ENCODE results near the gene NRP1.

GRCh38 chr10:33352175-33352574 lies 17.7 kb upstream of the NRP1 start:
- TF ChIP-seq, protein P1, sequence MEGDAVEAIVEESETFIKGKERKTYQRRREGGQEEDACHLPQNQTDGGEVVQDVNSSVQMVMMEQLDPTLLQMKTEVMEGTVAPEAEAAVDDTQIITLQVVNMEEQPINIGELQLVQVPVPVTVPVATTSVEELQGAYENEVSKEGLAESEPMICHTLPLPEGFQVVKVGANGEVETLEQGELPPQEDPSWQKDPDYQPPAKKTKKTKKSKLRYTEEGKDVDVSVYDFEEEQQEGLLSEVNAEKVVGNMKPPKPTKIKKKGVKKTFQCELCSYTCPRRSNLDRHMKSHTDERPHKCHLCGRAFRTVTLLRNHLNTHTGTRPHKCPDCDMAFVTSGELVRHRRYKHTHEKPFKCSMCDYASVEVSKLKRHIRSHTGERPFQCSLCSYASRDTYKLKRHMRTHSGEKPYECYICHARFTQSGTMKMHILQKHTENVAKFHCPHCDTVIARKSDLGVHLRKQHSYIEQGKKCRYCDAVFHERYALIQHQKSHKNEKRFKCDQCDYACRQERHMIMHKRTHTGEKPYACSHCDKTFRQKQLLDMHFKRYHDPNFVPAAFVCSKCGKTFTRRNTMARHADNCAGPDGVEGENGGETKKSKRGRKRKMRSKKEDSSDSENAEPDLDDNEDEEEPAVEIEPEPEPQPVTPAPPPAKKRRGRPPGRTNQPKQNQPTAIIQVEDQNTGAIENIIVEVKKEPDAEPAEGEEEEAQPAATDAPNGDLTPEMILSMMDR (conservative IDR thresholded peaks at IDR 0.05; ENCODE audit: low read depth, low read length): no peak
- TF ChIP-seq EZH2phosphoT487 (IDR thresholded peaks at IDR 0.05; ENCODE audit: borderline replicate concordance, low read length): no peak
- no peak for TF ChIP-seq EZH2 (IDR thresholded peaks at IDR 0.05; ENCODE audit: low read length, unreplicated experiment)

Data from PC-3 (cell line).